CD14-positive monocyte (primary cell): ENCODE measurements around the gene FOXO3. TPM values are rescaled to one million over a fixed set of nuclear protein-coding genes. Genes with fewer than 3 reads are reported as not detected.

Experiments
- DNase-seq, 3 donors: peaks; one replicate each; pipeline ENCODE4 v3.0.0-alpha.2; 2011 to 2022
- H2AFZ ChIP-seq: 2 replicates; pipeline ENCODE4 v1.6.0; 2012; ENCODE audit warnings: mild to moderate bottlenecking, low read depth, low read length, inconsistent platforms; ENCODE audit not compliant: insufficient read depth, poor library complexity, severe bottlenecking
- H3K27ac ChIP-seq, 2 donors: 1 replicate in 1 of 2; 2 replicates in 1 of 2; pipeline ENCODE4 v1.5.1; 2012 to 2013; ENCODE audit warnings: low read length in 2 of 2, control low read depth in 1 of 2, inconsistent platforms in 1 of 2, low read depth in 1 of 2, mild to moderate bottlenecking in 1 of 2
- H3K27me3 ChIP-seq, 2 donors: one replicate each; pipeline versions ENCODE4 v1.6.0 to v1.6.1; 2011 to 2013; ENCODE audit warnings: low read length in 2 of 2; ENCODE audit not compliant: control insufficient read depth in 2 of 2, insufficient read depth in 2 of 2
- H3K36me3 ChIP-seq, 2 donors: replicated peaks in 1 of 2; 1 replicate in 1 of 2; 2 replicates in 1 of 2; pipeline versions ENCODE4 v1.5.1 to v1.6.1; 2012 to 2013; ENCODE audit warnings: low read length in 2 of 2, control low read depth in 1 of 2, inconsistent platforms in 1 of 2, mild to moderate bottlenecking in 1 of 2; ENCODE audit not compliant: insufficient read depth in 2 of 2, control insufficient read depth in 1 of 2
- H3K4me1 ChIP-seq, 2 donors: 1 replicate in 1 of 2; 2 replicates in 1 of 2; pipeline versions ENCODE4 v1.5.1 to v1.6.1; 2012 to 2013; ENCODE audit warnings: low read length in 2 of 2, control low read depth in 1 of 2, inconsistent platforms in 1 of 2, mild to moderate bottlenecking in 1 of 2, moderate library complexity in 1 of 2; ENCODE audit not compliant: insufficient read depth in 2 of 2, control insufficient read depth in 1 of 2
- H3K4me2 ChIP-seq: replicated peaks from 2 replicates; pipeline ENCODE3; 2012; ENCODE audit warnings: low read length, moderate library complexity, mild to moderate bottlenecking; ENCODE audit not compliant: poor library complexity, severe bottlenecking; ENCODE audit errors: extremely low read depth
- H3K4me3 ChIP-seq, 3 experiments: fragments of 200-600 bp in 1 of 3; sonication (generic) in 1 of 3; replicated peaks in 1 of 3; 1 replicate in 2 of 3; 2 replicates in 1 of 3; pipeline ENCODE4 v1.5.1; 2011 to 2013; ENCODE audit warnings: low read length in 3 of 3, mild to moderate bottlenecking in 3 of 3, control low read depth in 2 of 3, low read depth in 2 of 3, inconsistent platforms in 1 of 3, moderate library complexity in 1 of 3
- H3K79me2 ChIP-seq: 2 replicates; pipeline ENCODE4 v1.6.0; 2012; ENCODE audit warnings: mild to moderate bottlenecking, control low read depth, inconsistent platforms, low read length, moderate library complexity; ENCODE audit not compliant: insufficient read depth
- H3K9ac ChIP-seq: 2 replicates; pipeline ENCODE4 v1.6.0; 2017; ENCODE audit warnings: low read length, mild to moderate bottlenecking; ENCODE audit not compliant: insufficient read depth, poor library complexity, severe bottlenecking
- H3K9me3 ChIP-seq, 2 donors: replicated peaks in 1 of 2; 1 replicate in 1 of 2; 2 replicates in 1 of 2; pipeline versions ENCODE4 v1.5.1 to v1.6.1; 2012 to 2013; ENCODE audit warnings: low read length in 2 of 2, control low read depth in 1 of 2; ENCODE audit not compliant: control insufficient read depth in 1 of 2, insufficient read depth in 1 of 2
- H4K20me1 ChIP-seq: 2 replicates; pipeline ENCODE4 v1.6.0; 2012; ENCODE audit warnings: mild to moderate bottlenecking, low read length, control low read depth, moderate library complexity; ENCODE audit not compliant: insufficient read depth
- H3K27ac Mint-ChIP-seq, 7 donors: one replicate each; pipeline ENCODE4 v1.8.0; 2020; ENCODE audit warnings: mild to moderate bottlenecking in 7 of 7, mixed read lengths in 7 of 7, moderate library complexity in 6 of 7, inconsistent platforms in 2 of 7
- H3K27me3 Mint-ChIP-seq, 3 donors: one replicate each; pipeline ENCODE4 v1.8.0; 2021 to 2022; ENCODE audit warnings: low read depth in 3 of 3, mild to moderate bottlenecking in 3 of 3, mixed read lengths in 3 of 3, moderate library complexity in 3 of 3, inconsistent platforms in 1 of 3
- H3K36me3 Mint-ChIP-seq, 2 donors: one replicate each; pipeline ENCODE4 v1.8.0; 2020; ENCODE audit warnings: mixed read lengths in 2 of 2, inconsistent platforms in 1 of 2, mild to moderate bottlenecking in 1 of 2
- H3K4me1 Mint-ChIP-seq: one replicate; pipeline ENCODE4 v1.8.0; 2020; ENCODE audit warnings: mild to moderate bottlenecking, mixed read lengths
- H3K4me3 Mint-ChIP-seq, 2 donors: one replicate each; pipeline ENCODE4 v1.8.0; 2020; ENCODE audit warnings: mild to moderate bottlenecking in 2 of 2, mixed read lengths in 2 of 2, moderate library complexity in 1 of 2
- H3K9me3 Mint-ChIP-seq, 7 donors: one replicate each; pipeline ENCODE4 v1.8.0; 2020 to 2022; ENCODE audit warnings: mixed read lengths in 7 of 7, mild to moderate bottlenecking in 6 of 7, moderate library complexity in 6 of 7, inconsistent platforms in 2 of 7
- WGBS: methylation state at CpG from one replicate; pipeline ENCODE4 v1.1.5; 2013; ENCODE audit warnings: missing lambda C conversion rate; ENCODE audit not compliant: insufficient coverage; 5-methylcytosine and 5-hydroxymethylcytosine counted together
- intact Hi-C, 2 donors: fragments of 100-400 bp; cut with micrococcal nuclease; formaldehyde crosslinking; loops; one replicate each; pipeline versions ENCODE4 v1.15.0 to v1.15.1; 2023
- polyA plus RNA-seq, 3 donors: library from polyadenylated mRNA; depleted of rRNA in 1 of 3; unstranded in 2 of 3; stranded (reverse) in 1 of 3; fragments of 300-500 nt in 2 of 3; fragments of >200 nt in 1 of 3; fragmentation: Illumina TruSeq in 2 of 3; gene quantifications; 1 replicate in 2 of 3; 2 replicates in 1 of 3; pipeline ENCODE4 v1.2.3, GENCODE V29; 2012 to 2021
- TF ChIP-seq, protein P1 (sequence below): fragments of 200-600 bp; IDR thresholded peaks from one replicate; pipeline ENCODE4 v1.8.0; 2022; ENCODE audit warnings: antibody characterized with exemption, mild to moderate bottlenecking

Gene FOXO3
- polyA plus RNA-seq, 3 donors, result 15.4 to 23.2 (median 17.5) TPM

GRCh38 chr6:108544606-108545005 lies 16.1 kb upstream of the FOXO3 start:
- Histone ChIP-seq H3K9me3 (peaks cover 0 to 3% of the 10 kb centered on the region in 2 donors), H3K4me1 (peaks cover 10 to 12% of the 10 kb centered on the region in 2 donors), H3K27ac (no peak overlapping the region), H3K79me2 (no peaks in the 10 kb centered on the region), H3K36me3 (no peaks in the 10 kb centered on the region), H4K20me1 (no peaks in the 10 kb centered on the region), H2AFZ (no peak overlapping the region), H3K4me3 (no peak overlapping the region), H3K9ac (no peak overlapping the region), H3K27me3 (no peaks in the 10 kb centered on the region), H3K4me2 (no peak overlapping the region)
- no peak overlapping the region for H3K4me3 Mint-ChIP-seq
- TF ChIP-seq, protein P1, sequence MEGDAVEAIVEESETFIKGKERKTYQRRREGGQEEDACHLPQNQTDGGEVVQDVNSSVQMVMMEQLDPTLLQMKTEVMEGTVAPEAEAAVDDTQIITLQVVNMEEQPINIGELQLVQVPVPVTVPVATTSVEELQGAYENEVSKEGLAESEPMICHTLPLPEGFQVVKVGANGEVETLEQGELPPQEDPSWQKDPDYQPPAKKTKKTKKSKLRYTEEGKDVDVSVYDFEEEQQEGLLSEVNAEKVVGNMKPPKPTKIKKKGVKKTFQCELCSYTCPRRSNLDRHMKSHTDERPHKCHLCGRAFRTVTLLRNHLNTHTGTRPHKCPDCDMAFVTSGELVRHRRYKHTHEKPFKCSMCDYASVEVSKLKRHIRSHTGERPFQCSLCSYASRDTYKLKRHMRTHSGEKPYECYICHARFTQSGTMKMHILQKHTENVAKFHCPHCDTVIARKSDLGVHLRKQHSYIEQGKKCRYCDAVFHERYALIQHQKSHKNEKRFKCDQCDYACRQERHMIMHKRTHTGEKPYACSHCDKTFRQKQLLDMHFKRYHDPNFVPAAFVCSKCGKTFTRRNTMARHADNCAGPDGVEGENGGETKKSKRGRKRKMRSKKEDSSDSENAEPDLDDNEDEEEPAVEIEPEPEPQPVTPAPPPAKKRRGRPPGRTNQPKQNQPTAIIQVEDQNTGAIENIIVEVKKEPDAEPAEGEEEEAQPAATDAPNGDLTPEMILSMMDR, result no peak
- H3K27me3 Mint-ChIP-seq, result peaks cover 0 to 2% (median 2%) of the 10 kb centered on the region in 3 donors
- WGBS, result 43% methylated on average over 3 of the region's 3 CpGs
- no peak overlapping the region for H3K27ac Mint-ChIP-seq
- intact Hi-C loops, result loop anchor here (5.0 to 10.0 kb wide), 4 partner anchors 238 to 348 kb away; no protein-coding TSS in a partner anchor
- peaks cover 0 to 7% (median 2%) of the 10 kb centered on the region in 7 donors for H3K9me3 Mint-ChIP-seq
- no peaks in the 10 kb centered on the region for H3K36me3 Mint-ChIP-seq
- peaks cover 16% of the 10 kb centered on the region for H3K4me1 Mint-ChIP-seq
- DNase-seq, result no peak

DNA sequence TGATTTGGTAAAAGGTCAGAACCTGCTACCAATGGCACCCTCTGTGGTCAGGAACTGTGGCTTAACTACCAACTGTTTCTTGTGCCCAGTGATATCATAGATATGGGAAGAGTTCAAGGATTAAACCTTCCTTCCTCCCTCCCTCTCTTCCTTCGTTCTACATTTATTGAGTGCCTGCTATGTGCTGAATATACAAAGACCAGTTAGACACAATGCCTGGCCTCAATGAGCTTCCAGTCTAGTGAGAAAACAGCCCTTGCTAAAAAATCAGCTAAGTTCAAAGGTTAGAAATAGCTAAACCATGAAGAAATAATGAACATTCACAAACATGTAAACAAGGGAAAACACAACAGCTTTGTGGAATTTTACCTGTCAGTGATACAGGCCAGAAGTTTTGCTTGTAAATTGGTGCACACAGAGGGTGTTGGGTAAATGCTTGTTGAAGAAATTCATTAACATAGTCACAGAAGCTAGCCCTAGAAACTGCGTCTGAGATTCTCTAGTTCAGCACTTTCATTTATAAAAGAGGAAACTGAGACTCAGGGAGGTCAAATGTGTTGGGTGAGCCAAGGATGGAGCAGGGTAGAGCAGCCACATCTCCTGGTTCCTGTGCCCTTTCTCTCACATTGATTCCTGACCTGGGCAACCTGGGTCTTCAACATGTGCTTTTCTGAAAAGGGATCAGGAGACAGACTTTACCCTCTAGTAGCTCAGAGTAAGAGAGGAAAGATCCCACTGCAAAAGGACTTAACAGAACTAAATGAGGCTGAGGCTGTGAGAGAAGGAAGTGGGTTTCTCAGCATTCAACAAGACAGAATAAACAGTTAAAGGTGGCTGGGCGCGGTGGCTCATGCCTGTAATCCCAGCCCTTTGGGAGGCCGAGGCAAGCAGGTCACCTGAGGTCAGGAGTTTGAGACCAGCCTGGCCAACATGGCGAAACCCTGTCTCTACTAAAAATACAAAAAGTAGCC lies 14.4 kb upstream of the FOXO3 start:
- no peaks in the 10 kb centered on the region for H3K36me3 ChIP-seq
- no peak overlapping the region for H3K4me3 ChIP-seq
- intact Hi-C loops, result loop anchor here in 1 of 2 donors (10.0 kb wide), 1 partner anchor 238 kb away; no protein-coding TSS in a partner anchor
- 75% methylated on average over 1 of the region's 6 CpGs for WGBS
- H3K4me2 ChIP-seq, result no peak overlapping the region
- H4K20me1 ChIP-seq, result no peaks in the 10 kb centered on the region
- H2AFZ ChIP-seq, result peak overlapping the region; percentile 24
- TF ChIP-seq, protein P1, result no peak
- no peaks in the 10 kb centered on the region for H3K36me3 Mint-ChIP-seq
- peaks cover 0 to 2% (median 2%) of the 10 kb centered on the region in 3 donors for H3K27me3 Mint-ChIP-seq
- peak overlapping the region in 1 of 2 donors; percentile 3 for H3K27ac ChIP-seq
- peaks cover 16% of the 10 kb centered on the region for H3K4me1 Mint-ChIP-seq
- peak overlapping the region in 1 of 2 donors; percentile 9 for H3K4me3 Mint-ChIP-seq
- H3K27ac Mint-ChIP-seq, result peak overlapping the region in 6 of 7 donors; percentile 41 to 84 (median 76)
- no peaks in the 10 kb centered on the region for H3K27me3 ChIP-seq
- no peak overlapping the region for H3K9ac ChIP-seq
- no peaks in the 10 kb centered on the region for H3K79me2 ChIP-seq
- H3K9me3 Mint-ChIP-seq, result peaks cover 0 to 2% (median 0%) of the 10 kb centered on the region in 7 donors
- peaks cover 10 to 12% of the 10 kb centered on the region in 2 donors for H3K4me1 ChIP-seq
- DNase-seq, result peak in 2 of 3 donors; percentile 20 to 32
- H3K9me3 ChIP-seq, result no peaks in the 10 kb centered on the region
